ENCODE data around the gene PNPLA6. TPM values are rescaled to one million over a fixed set of nuclear protein-coding genes. Genes with fewer than 3 reads are reported as not detected.

PNPLA6 gene
- total and polyA plus RNA-seq, 9 of the 15 experiments (the other 6 are each of a cell fraction or from before 2014, with no cell fraction given) = 0.07 to 30.2 (median 8.3) TPM

GRCh38 chr19:7575434-7576040, 40.0 kb downstream of the PNPLA6 start:
- Histone ChIP-seq H3K4me1 (replicated peaks in 1 of 2; ENCODE audit: control insufficient read depth in 2 of 2, insufficient read depth in 2 of 2, low read length in 2 of 2) (peaks cover 3 to 8% of the 10 kb centered on the region in 2 experiments; a peak in 2 of 5 replicates), H3K27me3 (ENCODE audit: control insufficient read depth in 2 of 2, insufficient read depth in 2 of 2, low read length in 2 of 2) (peaks cover 2 to 26% of the 10 kb centered on the region in 2 experiments), H3K4me3 (no peak overlapping the region), H3K9ac (ENCODE audit: insufficient read depth in 1 of 2, low read depth in 2 of 2, low read length in 2 of 2) (no peak overlapping the region), H3K4me2 (ENCODE audit: insufficient read depth, low read length) (peak overlapping the region; percentile 27; the same call in 1 of the 2 replicates), H3K9me1 (ENCODE audit: control insufficient read depth, insufficient read depth, low read length) (no peaks in the 10 kb centered on the region), H3K27ac (ENCODE audit: extremely low read depth, low read depth, low read length) (no peak overlapping the region), H3K79me2 (ENCODE audit: control insufficient read depth, insufficient read depth, low read length) (no peaks in the 10 kb centered on the region), H4K20me1 (replicated peaks; ENCODE audit: control insufficient read depth, insufficient read depth, low read length) (no peaks in the 10 kb centered on the region), H2AFZ (ENCODE audit: low read depth, low read length) (no peak overlapping the region), H3K36me3 (ENCODE audit: control insufficient read depth, insufficient read depth, low read length) (no peaks in the 10 kb centered on the region), H3K9me3 (replicated peaks; ENCODE audit: control insufficient read depth, insufficient read depth, low read depth, low read length) (no peaks in the 10 kb centered on the region)
- ChIA-PET CTCF (ENCODE audit: low intra/inter-chr PET ratio) (interaction anchor here (0.5 kb wide), 1 partner anchor 112 kb away, joined by 4 read pairs; no protein-coding TSS in a partner anchor), POLR2A (no interaction called here)
- in situ Hi-C loops (cut with MboI) (no loop called here), intact Hi-C loops (cut with micrococcal nuclease) (no loop called here)
- FAIRE-seq (peak; percentile 63), ATAC-seq (peak; percentile 86), DNase-seq (ENCODE audit: extremely low read depth in 1 of 4, low spot score in 3 of 4) (peak; percentile 63 to 81 (median 72))
- BruUV-seq (replicated peaks) = no TSS peak
- WGBS (ENCODE audit: insufficient coverage, low coverage, missing lambda C conversion rate) = 12% methylated on average over 9 of the region's 9 CpGs
- TF ChIP-seq FOXJ2 (tag; IDR thresholded peaks at IDR 0.05) (no peak), REST (IDR thresholded peaks at IDR 0.05; ENCODE audit: borderline replicate concordance) (peak; percentile 24; the same call in 1 of the 2 replicates), REST (CRISPR knock-in tag; IDR thresholded peaks at IDR 0.05; ENCODE audit: low read depth) (no peak), ZBED1 (IDR thresholded peaks at IDR 0.05) (no peak), CREB3L1 (IDR thresholded peaks at IDR 0.05; ENCODE audit: borderline replicate concordance, low read depth) (no peak), MAFG (tag; conservative IDR thresholded peaks at IDR 0.05) (peak; percentile 76), CTCF (IDR thresholded peaks at IDR 0.05 in 2 of 3, conservative IDR thresholded peaks at IDR 0.05 in 1 of 3; ENCODE audit: insufficient read depth in 2 of 3, low read depth in 1 of 3, low read length in 3 of 3) (no peak), SREBF2 (CRISPR knock-in tag; IDR thresholded peaks at IDR 0.05) (no peak), USF2 (CRISPR knock-in tag; IDR thresholded peaks at IDR 0.05) (peak; percentile 81)
